Calu3 (cell line): ENCODE measurements around the gene REM2. TPM values are rescaled to one million over a fixed set of nuclear protein-coding genes. Genes with fewer than 3 reads are reported as not detected.

Experiments
- BruUV-seq: library from RNA; stranded (reverse); fragments of 400-500 nt; replicated peaks from 2 replicates; lab custom pipeline; 2021; lab: Mats Ljungman, UMichigan
- CTCF ChIA-PET: fragments of 300-600 bp; sonication (Branson Sonifier 250); formaldehyde crosslinking; loops from one replicate; lab custom pipeline; 2022; ENCODE audit warnings: antibody characterized with exemption; lab: Charles Lee
- DNase-seq: peaks from one replicate; pipeline ENCODE4 v3.0.0; 2022
- H3K27ac Mint-ChIP-seq: one replicate; pipeline ENCODE4 v1.8.0; 2022; ENCODE audit warnings: mixed read lengths; ENCODE audit not compliant: unreplicated experiment
- H3K27me3 Mint-ChIP-seq: one replicate; pipeline ENCODE4 v1.8.0; 2022; ENCODE audit warnings: mixed read lengths; ENCODE audit not compliant: unreplicated experiment
- H3K36me3 Mint-ChIP-seq: one replicate; pipeline ENCODE4 v1.8.0; 2022; ENCODE audit warnings: mild to moderate bottlenecking, moderate library complexity, mixed read lengths; ENCODE audit not compliant: insufficient read depth, unreplicated experiment
- H3K4me1 Mint-ChIP-seq: one replicate; pipeline ENCODE4 v1.8.0; 2022; ENCODE audit warnings: mild to moderate bottlenecking, low read depth, mixed read lengths; ENCODE audit not compliant: unreplicated experiment
- H3K4me3 Mint-ChIP-seq: one replicate; pipeline ENCODE4 v1.8.0; 2022; ENCODE audit warnings: mild to moderate bottlenecking, low read depth, moderate library complexity, mixed read lengths; ENCODE audit not compliant: unreplicated experiment
- H3K9me3 Mint-ChIP-seq: one replicate; pipeline ENCODE4 v1.8.0; 2022; ENCODE audit warnings: low read depth, mixed read lengths; ENCODE audit not compliant: unreplicated experiment
- intact Hi-C: fragments of 100-400 bp; cut with micrococcal nuclease; formaldehyde crosslinking; loops from one replicate; pipeline ENCODE4 v1.10.0; 2022; ENCODE audit not compliant: unreplicated experiment
- total RNA-seq: library from RNA; stranded (reverse); gene quantifications from 2 replicates; pipeline ENCODE4 v1.2.3, GENCODE V29; 2022
- TF ChIP-seq, protein P1 (sequence below): fragments of 200-600 bp; IDR thresholded peaks from one replicate; pipeline ENCODE4 v1.8.0; 2022; ENCODE audit warnings: antibody characterized with exemption; ENCODE audit not compliant: unreplicated experiment

Gene REM2
- total RNA-seq, 1 experiment from 2014 or later, result 0.85 TPM

- TF ChIP-seq, protein P1, sequence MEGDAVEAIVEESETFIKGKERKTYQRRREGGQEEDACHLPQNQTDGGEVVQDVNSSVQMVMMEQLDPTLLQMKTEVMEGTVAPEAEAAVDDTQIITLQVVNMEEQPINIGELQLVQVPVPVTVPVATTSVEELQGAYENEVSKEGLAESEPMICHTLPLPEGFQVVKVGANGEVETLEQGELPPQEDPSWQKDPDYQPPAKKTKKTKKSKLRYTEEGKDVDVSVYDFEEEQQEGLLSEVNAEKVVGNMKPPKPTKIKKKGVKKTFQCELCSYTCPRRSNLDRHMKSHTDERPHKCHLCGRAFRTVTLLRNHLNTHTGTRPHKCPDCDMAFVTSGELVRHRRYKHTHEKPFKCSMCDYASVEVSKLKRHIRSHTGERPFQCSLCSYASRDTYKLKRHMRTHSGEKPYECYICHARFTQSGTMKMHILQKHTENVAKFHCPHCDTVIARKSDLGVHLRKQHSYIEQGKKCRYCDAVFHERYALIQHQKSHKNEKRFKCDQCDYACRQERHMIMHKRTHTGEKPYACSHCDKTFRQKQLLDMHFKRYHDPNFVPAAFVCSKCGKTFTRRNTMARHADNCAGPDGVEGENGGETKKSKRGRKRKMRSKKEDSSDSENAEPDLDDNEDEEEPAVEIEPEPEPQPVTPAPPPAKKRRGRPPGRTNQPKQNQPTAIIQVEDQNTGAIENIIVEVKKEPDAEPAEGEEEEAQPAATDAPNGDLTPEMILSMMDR, result no peak
- Mint-ChIP-seq H3K4me3 (peak overlapping the region; percentile 91), H3K27me3 (peaks cover 26% of the 10 kb centered on the region), H3K4me1 (peaks cover 23% of the 10 kb centered on the region), H3K9me3 (no peaks in the 10 kb centered on the region), H3K27ac (peak overlapping the region; percentile 68), H3K36me3 (peaks cover 21% of the 10 kb centered on the region)
- BruUV-seq, result no TSS peak
- intact Hi-C loops, result no loop called here
- DNase-seq, result peak; percentile 46
- CTCF ChIA-PET, result interaction anchor here (1.0 to 1.7 kb wide), 4 partner anchors 13 to 71 kb away, joined by 3 to 6 read pairs (median 5); partner anchors contain the start of gene OXA1L
These were observed 45.8 kb upstream of the REM2 start for GRCh38 chr14:22837114-22837749.

DNA sequence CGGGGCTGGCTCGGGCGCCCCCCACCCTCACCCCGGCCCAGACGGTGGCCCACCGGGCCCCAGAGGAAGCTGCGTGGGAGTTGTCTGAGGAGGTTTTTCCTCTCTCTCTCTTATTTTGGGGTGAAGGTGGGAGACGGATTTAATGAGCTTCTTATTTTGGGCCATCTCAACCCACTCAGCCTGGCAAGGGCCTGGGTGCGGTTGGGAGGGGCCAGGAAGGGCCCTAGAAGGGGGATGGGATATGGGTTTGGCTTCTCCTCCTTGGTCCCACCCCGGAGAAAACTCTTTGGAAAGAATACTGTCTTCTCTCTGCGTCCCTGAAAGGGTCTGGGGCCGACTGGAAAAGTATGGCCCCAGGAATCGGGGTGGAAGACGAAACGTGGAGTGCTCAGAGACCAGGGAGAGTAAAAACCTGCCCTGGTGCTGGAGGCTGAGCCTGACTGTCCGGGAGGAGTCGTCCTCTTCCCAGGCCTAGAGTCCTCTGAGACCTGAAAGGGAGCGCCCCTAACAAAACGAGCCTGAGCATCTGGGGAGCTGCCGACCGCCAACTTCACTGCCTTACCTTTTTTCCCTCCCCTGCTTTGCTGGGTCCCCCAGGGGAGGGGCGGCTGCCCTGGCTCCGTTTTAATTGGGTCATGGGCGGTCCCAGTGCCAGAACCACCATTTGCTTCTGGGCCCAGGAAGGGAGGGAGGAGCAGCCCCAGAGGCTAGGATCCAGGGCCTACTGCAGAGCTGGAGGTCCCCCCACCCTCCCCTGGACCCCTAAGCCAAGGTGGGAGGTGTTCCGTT, 45.1 kb upstream of the REM2 start:
- intact Hi-C loops, result no loop called here
- CTCF ChIA-PET, result interaction anchor here (1.1 to 1.7 kb wide), 4 partner anchors 13 to 15 kb away, joined by 4 to 6 read pairs (median 5); no protein-coding TSS in a partner anchor
- BruUV-seq, result no TSS peak
- TF ChIP-seq, protein P1, result no peak
- no peak for DNase-seq
- peaks cover 21% of the 10 kb centered on the region for H3K36me3 Mint-ChIP-seq
- H3K4me1 Mint-ChIP-seq, result peaks cover 23% of the 10 kb centered on the region
- H3K4me3 Mint-ChIP-seq, result peak overlapping the region; percentile 91
- H3K9me3 Mint-ChIP-seq, result no peaks in the 10 kb centered on the region
- H3K27ac Mint-ChIP-seq, result no peak overlapping the region
- peaks cover 26% of the 10 kb centered on the region for H3K27me3 Mint-ChIP-seq

DNA sequence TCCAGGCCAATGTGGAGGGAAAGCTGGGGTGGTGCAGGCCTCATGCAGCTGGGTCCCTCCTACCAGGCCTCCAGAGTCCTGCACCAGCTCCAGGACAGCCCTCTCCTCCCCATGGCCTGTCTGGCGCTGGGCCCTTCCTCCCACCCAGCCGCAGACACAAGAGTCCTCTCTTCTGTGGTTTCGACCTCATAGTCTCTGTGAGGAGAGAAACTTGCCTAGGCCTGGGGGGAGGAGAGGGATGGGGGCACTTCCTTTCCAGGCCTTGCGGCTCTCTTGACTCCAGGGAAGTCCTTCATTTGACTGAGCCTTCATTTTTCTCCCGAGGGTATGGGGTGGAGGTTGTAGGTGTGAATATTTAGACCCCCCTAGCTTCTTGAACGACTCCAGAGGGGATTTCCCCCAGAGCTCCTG, 44.4 kb upstream of the REM2 start:
- CTCF ChIA-PET, result interaction anchor here (1.2 to 1.5 kb wide), 2 partner anchors 15 to 16 kb away, joined by 4 read pairs; no protein-coding TSS in a partner anchor
- no TSS peak for BruUV-seq
- no peak overlapping the region for H3K27ac Mint-ChIP-seq
- no peaks in the 10 kb centered on the region for H3K9me3 Mint-ChIP-seq
- H3K4me3 Mint-ChIP-seq, result no peak overlapping the region
- peaks cover 26% of the 10 kb centered on the region for H3K27me3 Mint-ChIP-seq
- DNase-seq, result no peak
- TF ChIP-seq, protein P1, result no peak
- H3K36me3 Mint-ChIP-seq, result peaks cover 21% of the 10 kb centered on the region
- intact Hi-C loops, result no loop called here
- peaks cover 23% of the 10 kb centered on the region for H3K4me1 Mint-ChIP-seq

DNA sequence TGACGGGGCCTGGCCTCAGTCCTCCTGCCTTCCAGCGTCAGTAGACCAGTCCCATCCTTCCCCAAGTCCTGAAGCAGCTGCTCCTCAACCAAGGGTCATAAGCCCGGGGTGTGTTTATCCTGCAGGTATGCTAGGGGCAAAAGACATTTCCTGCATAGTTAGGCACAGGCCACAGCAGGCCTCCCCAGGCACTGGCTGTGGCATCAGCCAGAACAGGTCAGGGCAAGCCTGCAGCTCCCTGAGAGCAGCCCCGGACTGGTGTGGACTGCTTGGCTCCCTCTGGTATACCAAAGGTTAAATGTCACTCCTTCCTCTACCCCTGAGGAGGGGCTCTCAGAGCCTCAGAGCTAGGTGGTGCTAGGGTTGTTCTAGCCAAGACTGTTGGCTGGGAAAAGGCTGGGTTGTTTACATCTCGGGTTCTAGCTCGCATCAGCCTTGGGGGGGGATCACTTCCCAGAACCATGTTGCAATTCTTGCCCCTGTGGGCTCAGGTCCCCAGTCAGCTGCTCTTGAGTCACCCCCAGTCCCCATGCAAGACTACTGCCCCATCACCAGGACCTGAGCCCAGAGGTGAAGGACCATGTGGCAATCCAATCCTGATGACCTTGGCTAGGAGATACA, 43.8 kb upstream of the REM2 start:
- Mint-ChIP-seq H3K36me3 (peaks cover 21% of the 10 kb centered on the region), H3K27ac (no peak overlapping the region), H3K4me1 (peaks cover 23% of the 10 kb centered on the region), H3K9me3 (no peaks in the 10 kb centered on the region), H3K4me3 (no peak overlapping the region), H3K27me3 (peaks cover 26% of the 10 kb centered on the region)
- CTCF ChIA-PET, result interaction anchor here (0.7 to 1.5 kb wide), 4 partner anchors 14 to 63 kb away, joined by 3 to 8 read pairs (median 4); no protein-coding TSS in a partner anchor
- intact Hi-C loops, result no loop called here
- DNase-seq, result no peak
- no TSS peak for BruUV-seq
- TF ChIP-seq, protein P1, result no peak
